ENCODE data around the gene FMNL3.
A peak's percentile ranks its signal among the peaks of the same experiment; 100 is the strongest.

The FMNL3 gene

DNA sequence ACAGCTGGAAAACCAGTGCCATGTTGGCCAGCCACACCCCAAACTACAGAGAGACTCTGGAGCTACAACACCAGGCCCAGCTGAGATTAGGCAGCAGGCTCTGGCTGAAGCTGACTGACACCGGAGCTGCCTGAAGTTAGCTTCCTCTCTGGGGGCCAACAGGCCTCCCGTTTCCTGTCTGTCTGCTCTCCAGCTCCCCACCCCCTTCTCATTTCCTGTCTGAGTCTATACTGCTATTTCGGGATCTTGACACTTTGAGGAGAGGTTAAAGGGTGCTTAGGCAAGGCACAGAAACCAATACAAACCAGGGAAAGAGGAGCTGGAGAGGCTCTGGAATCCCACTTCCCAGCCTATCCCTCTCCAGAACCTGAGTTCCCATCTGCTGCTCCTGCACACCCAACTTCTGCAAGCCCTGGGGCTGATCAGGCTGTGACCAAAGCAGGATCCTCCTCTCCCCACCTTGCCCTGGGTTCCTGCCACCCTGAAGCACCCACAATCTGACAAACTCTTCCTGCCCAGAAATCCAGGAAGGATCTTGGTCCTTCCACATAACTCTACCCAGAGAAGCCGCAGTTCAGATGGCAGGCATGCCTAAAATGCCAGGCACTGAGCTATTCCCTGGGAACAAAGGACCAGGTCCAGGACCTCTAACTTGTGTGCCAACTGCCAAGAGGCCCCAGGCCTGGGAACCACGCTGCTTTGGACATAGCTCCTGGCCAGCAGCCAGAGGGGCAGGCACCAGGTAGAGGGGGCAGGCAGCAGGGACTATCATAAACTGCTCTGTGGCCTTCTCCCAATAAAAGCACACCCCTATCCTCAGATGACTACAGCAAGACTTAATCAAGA is 44.0 kb downstream of the FMNL3 start:
- peak; percentile 33 for DNase-seq
- in situ Hi-C loops (cut with HindIII; ENCODE audit: low pct_ligation_motif_present, low pct_unique_long_range_greater_than_20kb, low sequenced_read_pairs) = no loop called here

DNA sequence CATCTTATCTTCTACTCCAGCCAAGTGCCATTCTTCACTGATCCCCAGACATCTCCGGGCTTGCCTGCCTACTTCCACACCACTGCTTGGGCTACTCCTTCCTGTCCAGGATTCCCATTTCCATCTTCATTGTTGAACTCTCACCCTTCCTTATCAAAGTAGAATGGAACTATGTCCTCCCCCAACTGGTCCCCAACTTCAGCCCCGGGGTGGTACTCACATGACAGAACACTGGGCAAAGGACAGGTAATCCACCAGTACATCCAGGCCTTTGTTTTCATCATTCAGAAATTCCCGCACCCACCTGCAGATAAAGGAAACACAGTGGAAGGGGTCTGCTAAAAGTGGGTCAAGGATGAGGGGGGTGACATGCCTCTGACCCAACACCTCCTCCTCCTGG is 45.5 kb downstream of the FMNL3 start:
- no peak for DNase-seq
- in situ Hi-C loops (cut with HindIII; ENCODE audit: low pct_ligation_motif_present, low pct_unique_long_range_greater_than_20kb, low sequenced_read_pairs) = no loop called here

DNA sequence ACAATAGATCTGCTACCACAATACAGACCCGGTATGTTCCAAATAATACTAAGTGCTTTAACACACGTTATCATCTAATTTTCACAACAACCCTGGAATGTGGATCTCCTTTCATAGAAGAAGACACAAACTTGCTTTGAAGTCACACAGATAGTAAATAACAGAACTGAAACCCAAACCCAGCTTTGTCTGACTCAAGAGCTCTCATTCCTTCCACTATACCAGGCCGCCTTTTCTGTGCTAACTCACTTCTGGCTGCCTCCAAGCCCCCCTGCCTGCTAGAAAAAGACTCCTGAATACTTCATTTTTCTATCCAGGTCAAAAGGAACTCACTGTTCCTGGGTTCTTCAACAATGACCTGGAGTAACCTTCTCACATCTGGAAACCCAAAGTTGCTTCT is 46.0 kb downstream of the FMNL3 start:
- in situ Hi-C loops (cut with HindIII; ENCODE audit: low pct_ligation_motif_present, low pct_unique_long_range_greater_than_20kb, low sequenced_read_pairs) = no loop called here
- no peak for DNase-seq

DNA sequence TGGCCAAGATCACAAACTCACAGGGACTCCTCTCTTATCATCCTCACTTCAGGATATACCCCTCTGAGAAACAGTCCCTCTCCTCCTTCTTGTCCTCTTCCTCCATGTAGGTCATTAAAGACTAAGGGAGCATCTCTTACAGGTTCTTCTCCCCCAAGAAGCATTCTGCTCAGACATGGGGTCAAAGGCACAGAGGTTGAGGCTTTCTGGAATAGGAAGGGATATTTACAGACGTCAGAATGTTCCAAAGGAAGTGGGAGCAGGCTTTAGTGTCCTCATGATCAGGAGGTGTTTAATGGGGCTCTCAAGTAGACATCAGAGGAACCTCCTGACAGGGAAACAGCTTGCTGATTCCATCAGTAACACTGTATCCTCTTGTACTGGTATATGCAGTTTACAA is 47.5 kb downstream of the FMNL3 start:
- DNase-seq = no peak
- in situ Hi-C loops (cut with HindIII; ENCODE audit: low pct_ligation_motif_present, low pct_unique_long_range_greater_than_20kb, low sequenced_read_pairs) = no loop called here

DNA sequence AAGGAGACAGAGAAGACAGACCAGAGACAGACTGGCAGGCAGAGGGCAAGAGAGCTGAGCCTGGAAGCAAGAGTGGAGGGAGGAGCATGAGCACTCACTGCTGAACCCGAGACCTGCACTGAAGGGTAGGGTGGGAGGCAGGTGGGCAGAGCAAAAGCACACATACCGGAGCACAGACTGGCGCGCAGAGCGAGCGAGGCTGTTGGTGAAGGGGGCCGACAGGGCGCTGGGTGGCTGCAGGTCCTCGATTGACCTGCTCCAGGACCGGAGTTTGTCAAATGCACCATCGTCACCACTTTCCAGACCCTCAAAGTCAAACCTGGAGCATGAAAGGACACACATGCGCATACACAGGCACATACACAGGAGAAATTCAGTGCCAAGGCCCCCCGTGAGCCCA is 48.9 kb downstream of the FMNL3 start:
- DNase-seq = no peak

DNA sequence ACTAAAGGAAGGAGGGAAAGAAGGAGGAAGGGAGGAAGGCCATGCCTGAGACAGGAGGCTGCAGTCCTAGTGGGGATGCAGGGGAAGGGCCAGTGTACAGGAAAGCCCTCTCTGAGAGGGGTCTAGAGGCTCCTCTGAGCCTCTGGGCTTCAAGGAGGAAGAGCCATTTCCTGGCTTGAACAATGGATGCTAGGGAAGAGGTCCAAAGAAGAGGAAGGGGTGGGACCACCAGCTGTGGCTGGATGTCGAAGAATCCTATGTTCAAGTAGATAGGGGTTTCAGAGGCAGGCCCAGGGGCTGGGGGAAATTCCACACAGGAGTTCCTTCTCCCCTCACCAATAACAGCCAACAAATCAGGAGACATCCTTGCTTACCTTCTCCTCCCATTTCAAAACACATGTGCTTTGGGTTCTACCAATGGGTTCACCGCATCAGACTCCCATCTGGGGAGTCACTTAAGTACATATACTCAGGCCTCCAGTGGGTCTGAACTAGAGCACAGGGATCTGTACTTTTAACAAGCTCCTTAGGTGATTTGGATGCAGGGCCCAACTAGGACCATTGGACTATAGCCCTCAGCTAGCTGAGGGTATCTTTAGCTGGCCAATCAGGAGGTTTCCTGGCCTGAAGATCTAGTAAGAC is 51.5 kb downstream of the FMNL3 start:
- DNase-seq = no peak
- in situ Hi-C loops (cut with HindIII; ENCODE audit: low pct_ligation_motif_present, low pct_unique_long_range_greater_than_20kb, low sequenced_read_pairs) = no loop called here

More for the DNA sequence above, 48.9 kb downstream of the FMNL3 start:
- in situ Hi-C loops (cut with HindIII; ENCODE audit: low pct_ligation_motif_present, low pct_unique_long_range_greater_than_20kb, low sequenced_read_pairs) = no loop called here

DNA sequence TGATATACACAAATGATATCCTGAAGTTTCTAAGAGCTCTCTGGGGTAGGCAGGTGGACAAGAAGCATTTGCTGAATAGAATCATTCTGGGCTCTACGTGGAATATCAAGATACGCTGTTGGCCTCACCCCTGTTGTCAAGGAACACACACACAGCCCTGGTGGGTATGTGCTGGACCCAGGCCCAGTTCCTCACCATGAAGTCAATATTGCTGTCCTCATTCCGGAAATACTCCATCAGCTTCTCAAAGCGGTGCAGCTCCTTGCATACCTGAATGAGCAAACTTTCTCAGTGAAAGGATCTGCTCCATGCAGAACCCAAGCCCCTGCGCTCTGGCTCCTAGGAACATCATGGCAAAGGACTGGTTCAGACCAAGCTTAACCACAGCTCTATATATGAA is 52.5 kb downstream of the FMNL3 start:
- no peak for DNase-seq
- in situ Hi-C loops (cut with HindIII; ENCODE audit: low pct_ligation_motif_present, low pct_unique_long_range_greater_than_20kb, low sequenced_read_pairs) = no loop called here

DNA sequence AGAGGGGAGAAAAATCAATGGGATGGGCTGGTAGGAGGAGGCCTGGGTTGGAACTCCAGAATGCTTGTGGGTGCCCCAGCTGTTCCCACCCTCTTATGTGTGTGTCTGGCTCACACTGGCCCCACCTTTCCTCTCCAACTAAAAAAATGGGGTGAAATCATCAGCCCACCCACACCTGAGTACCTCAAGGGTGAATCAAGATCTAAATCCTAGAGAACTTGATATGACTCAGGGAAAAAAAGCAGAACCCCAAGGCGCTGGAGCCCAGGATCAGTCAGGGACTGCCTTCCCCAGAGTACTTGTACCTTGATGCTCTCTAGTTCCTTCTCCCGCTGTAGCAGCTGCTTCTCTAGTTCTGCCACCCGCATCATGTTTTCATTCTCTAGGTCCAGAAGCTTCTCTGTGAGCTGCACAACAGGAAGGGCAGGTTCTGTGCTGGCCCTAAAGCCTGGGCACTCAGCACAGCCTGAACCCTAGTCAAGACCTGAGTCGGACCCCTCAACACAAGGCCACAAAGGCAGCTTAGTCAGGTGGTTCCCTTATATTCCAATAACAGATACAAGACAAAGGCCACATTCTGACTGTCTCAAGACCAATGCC is 54.2 kb downstream of the FMNL3 start:
- no peak for DNase-seq
- in situ Hi-C loops (cut with HindIII; ENCODE audit: low pct_ligation_motif_present, low pct_unique_long_range_greater_than_20kb, low sequenced_read_pairs) = no loop called here

DNA sequence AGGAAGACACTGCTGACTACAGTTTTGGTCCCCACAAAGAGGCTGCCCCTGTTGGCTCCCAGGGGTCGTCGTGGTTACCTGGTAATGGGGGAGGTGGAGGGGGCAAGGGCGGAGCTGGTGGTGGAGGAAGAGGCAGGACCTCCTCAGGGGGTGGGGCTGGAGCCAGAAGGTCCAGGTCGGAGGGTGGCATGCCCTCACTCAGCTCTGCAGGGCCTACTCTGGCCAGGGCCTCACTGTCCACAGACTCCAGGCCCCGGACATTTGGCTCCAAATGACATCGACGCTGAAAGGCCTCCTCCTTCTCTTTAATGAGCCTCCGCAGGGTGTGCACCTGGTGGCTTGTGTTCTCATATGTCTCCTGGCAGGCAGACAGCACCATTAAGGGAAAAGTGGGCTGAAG is 55.4 kb downstream of the FMNL3 start:
- in situ Hi-C loops (cut with HindIII; ENCODE audit: low pct_ligation_motif_present, low pct_unique_long_range_greater_than_20kb, low sequenced_read_pairs) = no loop called here
- no peak for DNase-seq

DNA sequence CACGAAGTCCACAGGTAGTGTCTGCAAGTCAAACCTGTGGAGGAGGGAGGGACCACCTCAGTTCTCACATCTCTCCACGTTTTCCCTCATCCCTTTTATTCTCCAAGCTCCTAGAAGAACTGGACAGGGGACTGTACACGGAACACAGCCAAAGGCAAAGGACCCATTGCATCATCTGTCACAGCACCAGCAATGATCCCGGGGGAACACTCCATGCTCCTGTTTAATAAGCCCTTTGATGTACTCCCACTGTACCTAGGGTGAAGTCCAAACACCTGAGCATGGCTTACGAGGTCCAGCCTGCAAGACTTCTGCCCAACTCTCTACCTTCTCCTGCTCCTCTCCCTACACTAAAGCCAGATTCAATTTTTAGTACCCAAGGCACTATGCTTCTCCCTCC is 57.3 kb downstream of the FMNL3 start:
- in situ Hi-C loops (cut with HindIII; ENCODE audit: low pct_ligation_motif_present, low pct_unique_long_range_greater_than_20kb, low sequenced_read_pairs) = no loop called here
- DNase-seq = no peak

DNA sequence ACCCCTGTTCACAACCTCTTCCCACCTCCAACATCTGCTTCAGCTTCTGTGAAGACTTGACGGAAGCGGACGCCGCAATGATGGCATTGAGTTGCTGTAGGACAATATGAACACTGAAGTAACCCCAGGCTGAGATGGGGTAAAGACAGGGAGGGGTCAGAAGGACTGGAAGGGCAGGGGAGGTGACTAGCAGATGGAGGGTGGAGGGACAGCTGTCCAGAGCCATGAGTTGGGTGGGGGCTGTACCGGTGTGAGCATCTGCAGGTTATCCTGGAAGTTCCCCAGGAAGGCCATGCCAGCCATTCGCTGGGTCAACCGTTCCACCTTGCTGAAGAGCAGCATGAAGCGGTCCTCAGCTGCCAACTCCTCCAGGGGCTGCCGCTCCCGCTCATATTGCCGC is 57.8 kb downstream of the FMNL3 start:
- in situ Hi-C loops (cut with HindIII; ENCODE audit: low pct_ligation_motif_present, low pct_unique_long_range_greater_than_20kb, low sequenced_read_pairs) = no loop called here
- no peak for DNase-seq

DNA sequence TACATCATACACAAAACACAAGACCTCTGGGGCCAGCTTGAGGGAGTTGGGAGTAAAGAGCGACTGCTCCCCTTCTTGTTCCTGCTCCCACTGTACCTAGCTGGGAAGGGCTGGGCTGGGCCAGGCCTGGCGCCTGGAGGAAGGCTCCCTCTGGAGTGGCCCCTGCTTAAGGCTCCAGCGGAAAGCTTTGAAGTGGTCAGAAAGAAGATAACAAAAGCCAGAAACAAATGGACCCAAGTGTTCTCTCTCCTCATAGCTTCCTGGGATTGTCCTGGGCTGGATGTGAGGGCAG is 58.5 kb downstream of the FMNL3 start:
- in situ Hi-C loops (cut with HindIII; ENCODE audit: low pct_ligation_motif_present, low pct_unique_long_range_greater_than_20kb, low sequenced_read_pairs) = no loop called here
- no peak for DNase-seq

DNA sequence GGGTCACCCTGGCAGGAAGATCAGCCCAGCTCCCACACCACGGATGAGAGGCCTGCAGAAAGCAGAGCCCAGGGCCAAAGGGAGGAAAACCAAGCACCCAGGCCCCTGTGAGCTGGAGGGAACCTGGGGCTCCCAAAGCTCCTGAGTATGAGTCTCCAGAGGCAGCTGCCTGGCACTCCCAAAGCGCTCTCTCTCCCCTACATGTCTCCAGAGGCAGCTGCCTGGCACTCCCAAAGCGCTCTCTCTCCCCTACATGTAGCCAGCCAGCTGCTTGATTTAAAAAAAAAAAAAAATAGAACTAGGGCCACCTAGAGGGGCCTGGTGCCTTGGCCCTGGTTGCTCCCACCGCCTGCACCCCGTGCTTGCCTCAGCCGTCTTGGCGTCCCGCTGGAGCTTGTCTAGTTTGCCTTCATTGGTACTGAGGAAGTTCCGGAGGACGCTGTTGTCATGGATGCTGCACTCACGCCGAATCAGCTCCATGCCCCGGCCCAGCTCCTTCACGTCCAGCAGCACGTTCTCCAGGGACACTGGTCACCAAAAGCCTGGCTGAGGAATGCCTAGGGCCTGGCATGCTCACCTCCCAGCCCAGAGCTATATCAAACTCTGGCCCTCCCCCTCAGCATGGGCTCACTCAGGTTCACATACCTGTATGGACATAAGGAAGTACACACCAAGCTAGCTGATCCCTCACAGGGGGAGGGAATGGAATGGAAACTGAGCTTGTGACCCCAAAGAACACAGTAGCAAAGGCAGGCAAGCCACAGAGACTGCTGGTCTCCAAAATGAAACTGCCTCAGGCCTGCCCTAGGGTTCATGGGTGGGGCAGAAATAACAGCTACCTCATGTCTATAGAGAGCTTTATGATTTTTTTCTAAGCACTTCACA is 59.1 kb downstream of the FMNL3 start:
- in situ Hi-C loops (cut with HindIII; ENCODE audit: low pct_ligation_motif_present, low pct_unique_long_range_greater_than_20kb, low sequenced_read_pairs) = no loop called here
- no peak for DNase-seq

DNA sequence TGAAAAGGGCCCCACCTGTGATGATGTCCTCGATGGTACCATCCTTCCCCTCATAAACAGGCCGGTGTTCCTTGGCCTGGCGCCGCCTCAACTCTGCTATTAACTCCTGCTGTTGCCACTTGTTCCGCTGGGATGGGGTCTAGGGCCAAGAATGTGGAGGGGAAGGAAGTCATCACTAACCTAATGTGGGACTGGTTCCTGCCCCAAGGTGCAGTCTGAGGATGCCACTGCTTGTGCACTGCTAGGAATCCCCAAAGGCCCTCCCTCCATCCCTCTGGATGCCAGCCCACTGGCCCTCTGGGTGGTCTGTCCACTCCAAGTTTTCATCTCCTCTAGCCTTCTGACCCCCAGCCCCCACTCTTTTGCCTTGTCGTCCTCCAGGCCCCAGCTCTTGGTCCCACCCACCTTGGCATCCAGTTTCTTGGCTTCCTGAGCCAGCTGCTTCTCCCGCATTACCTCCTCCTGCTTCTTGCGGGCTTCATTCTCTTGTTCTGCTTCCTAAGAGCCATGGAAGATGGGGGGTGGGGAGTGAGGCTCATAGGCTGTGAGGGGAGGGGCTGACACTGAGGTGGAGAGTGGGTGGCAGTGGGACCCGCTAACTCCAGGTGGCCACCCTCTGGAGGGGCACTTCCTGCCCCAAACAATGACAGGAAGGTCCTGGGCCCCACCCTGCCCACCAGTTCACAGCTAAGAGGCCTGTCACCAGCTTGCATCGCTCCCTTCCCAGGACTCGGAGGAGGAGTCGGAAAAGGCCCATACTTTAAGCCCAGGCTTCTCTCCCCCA is 60.1 kb downstream of the FMNL3 start:
- in situ Hi-C loops (cut with HindIII; ENCODE audit: low pct_ligation_motif_present, low pct_unique_long_range_greater_than_20kb, low sequenced_read_pairs) = no loop called here
- no peak for DNase-seq

DNA sequence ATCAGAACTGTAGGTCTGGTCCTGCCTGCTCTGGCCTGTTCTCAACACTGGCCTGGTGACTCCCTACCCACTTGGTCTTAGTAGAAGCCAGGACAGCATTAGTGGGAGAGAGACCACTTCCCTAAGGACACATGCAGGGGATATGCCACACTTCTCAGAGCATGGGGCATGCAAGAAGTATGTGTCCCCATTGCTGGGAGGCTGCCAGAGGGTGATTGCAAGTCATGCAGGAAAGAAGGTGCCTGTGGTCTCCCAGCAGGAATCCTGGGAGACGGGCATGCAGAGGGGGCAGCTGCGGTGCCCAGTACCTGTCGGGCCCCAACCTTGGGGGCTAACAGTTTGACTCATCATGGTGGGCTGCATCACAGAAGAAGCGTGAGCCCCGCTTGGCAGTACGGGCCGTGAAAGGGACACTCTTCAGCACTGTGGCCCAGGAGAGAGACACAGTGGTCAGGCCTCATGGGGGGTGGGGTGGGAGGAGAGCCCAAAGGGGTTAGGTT is 60.8 kb downstream of the FMNL3 start:
- DNase-seq = no peak
- in situ Hi-C loops (cut with HindIII; ENCODE audit: low pct_ligation_motif_present, low pct_unique_long_range_greater_than_20kb, low sequenced_read_pairs) = no loop called here

DNA sequence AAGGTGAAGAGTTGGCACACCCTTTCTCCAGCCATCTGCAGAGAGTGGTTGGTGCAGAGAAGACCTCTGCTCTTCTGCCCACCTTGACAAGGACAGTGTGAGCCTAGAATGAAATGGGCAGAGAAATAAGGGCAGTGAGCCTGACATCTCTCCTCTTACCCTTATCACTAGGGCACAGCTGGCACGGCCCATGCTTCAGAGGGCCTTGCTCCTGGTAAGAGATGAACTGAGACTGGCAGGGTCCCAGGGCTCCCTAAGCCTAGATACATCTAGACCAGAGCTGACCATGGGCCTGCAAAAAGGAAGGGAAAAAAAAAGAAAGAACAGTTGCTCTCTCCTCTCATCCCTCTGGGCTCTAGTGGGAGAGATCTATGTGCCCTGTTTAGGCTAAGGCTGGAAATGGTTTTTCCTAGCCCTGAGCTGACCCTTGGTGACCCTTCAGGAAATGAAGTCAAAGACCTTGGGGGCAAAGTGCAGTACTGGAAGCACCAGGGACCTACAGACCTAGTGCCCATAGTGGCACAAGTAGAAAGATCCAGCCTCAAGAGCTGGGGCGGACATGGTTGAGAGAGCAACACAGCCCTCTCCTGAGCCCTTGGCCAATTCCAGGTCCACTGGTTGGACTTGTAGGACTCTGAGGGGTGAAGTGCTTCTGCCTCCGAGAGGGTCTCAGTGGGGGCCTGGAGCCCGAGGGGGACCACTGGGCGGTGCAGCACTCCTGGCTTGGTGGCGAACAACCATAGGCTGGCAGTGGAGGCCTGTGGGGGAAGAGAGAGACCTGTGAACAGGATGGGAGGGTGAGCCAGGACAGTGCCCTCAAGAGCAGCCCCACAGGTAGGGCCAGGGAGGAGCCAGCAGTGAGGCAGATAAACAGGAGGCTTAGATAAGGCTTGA is 61.8 kb downstream of the FMNL3 start:
- DNase-seq = no peak
- in situ Hi-C loops (cut with HindIII; ENCODE audit: low pct_ligation_motif_present, low pct_unique_long_range_greater_than_20kb, low sequenced_read_pairs) = no loop called here

DNA sequence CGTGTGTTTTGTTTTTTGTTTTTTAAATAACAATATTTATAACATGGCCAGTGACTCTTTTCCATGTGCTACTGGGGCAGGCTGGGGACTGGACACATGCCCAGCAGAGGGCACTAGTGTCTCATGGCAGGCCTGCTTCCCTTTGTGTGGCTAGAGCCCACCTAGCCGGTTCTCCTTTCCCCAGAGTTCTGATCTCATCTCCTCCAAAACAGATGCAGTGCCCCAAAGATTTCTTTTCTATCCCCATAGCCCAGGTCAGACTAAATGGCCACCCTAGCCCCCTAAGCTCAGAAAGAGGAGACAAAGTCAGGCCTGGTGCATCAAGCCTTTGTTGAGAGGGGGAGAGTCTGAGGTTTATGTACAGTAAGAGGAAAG is 62.6 kb downstream of the FMNL3 start:
- DNase-seq = peak; percentile 79
- in situ Hi-C loops (cut with HindIII; ENCODE audit: low pct_ligation_motif_present, low pct_unique_long_range_greater_than_20kb, low sequenced_read_pairs) = no loop called here
